ENCODE data around the gene PEAK3.

Gene PEAK3

DNA sequence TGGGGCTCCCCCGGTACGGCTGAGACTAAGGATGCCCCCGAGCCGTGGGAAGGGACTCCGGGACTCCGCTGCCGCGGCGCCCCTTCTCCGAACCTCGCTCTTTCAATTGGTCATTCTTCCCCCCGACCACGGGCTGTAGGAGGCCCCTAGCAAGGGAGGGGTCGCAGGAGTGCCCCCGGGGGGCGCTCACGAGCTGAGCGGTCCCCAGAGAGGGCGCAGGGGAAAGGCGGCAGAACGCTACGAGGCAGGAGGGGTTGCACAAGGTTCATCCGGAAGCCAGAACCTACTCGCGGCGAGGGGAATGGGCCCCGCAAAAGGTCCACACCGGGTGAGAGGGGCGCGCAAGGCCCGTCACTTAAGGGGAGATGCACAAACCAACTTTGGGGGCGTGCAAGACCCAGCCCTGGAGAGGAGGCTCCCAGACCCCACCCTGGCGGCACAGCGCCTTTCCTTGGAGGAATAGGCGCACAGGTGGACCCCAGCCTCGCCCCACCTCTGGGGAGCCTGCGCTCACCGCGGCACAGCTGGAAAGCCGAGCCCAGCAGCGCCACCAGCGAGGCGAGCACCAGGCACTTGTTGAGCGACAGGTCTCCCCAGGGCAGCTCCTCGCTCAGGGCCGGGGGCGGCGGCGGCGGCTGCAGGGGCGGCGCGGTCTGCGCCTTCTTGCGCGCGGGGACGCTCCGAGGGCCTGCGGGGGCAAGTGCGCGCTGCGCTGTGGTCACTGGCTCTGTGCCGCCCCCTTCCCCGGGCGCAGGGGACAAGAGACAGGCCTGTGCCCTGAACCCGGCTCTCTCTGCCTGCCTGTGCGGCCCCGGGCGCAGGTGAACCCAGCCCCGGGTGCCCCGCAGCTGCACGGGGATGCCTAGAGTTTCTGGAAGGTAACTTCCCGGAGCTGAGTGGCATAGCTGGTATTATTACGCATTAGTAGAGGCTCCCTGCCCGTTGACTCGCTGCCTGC, 28.6 kb downstream of the PEAK3 start:
- no peak for DNase-seq (ENCODE audit: low read depth)

GRCh38 chr19:2252797-2253105, 29.2 kb downstream of the PEAK3 start:
- no peak for DNase-seq (ENCODE audit: low read depth)
- H3K4me3 ChIP-seq (ENCODE audit: low read depth, low read length) = no peak overlapping the region

More for the DNA sequence above, 28.6 kb downstream of the PEAK3 start:
- H3K4me3 ChIP-seq (ENCODE audit: low read depth, low read length) = no peak overlapping the region

DNA sequence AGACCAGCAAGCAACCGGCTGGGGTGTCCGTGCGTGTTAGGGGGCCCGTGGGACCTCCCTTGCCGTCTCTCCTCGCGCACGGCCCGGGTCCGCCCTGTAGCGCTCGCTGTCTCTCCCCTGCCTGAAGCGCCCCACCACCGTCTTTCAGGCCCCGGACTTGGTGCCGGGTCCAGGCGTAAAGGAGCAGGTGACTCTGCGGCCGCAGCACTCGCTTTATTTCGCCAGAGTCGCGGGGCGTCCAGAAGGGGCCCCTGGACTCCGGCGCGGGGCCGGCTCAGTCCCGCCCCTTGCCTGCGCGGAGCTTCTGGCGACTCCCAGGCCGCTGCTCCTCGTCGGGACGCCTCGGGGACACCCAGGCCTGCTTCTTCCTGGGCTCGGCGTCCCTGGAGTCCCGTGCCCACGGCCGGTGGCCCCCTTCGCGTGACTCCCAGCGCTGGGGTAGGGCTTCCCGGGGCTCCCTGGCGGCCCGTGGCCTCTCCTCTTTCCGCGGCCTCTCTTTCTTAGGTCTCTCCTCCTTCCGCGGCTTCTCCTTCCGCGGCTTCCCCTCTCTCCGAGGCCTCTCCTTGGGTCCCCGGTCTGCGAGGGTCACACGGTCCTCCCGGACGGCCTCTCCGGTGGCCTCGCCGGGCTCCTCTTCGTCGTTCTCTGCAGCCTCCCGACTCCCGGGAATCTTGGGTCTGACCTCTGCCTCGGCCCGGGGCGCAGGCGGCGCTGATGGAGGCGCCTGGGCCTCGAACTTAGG, 29.7 kb downstream of the PEAK3 start:
- DNase-seq (ENCODE audit: low read depth) = no peak
- H3K4me3 ChIP-seq (ENCODE audit: low read depth, low read length) = no peak overlapping the region

GRCh38 chr19:2251106-2252054, 30.6 kb downstream of the PEAK3 start:
- no peak for DNase-seq (ENCODE audit: low read depth)
- H3K4me3 ChIP-seq (ENCODE audit: low read depth, low read length) = no peak overlapping the region

DNA sequence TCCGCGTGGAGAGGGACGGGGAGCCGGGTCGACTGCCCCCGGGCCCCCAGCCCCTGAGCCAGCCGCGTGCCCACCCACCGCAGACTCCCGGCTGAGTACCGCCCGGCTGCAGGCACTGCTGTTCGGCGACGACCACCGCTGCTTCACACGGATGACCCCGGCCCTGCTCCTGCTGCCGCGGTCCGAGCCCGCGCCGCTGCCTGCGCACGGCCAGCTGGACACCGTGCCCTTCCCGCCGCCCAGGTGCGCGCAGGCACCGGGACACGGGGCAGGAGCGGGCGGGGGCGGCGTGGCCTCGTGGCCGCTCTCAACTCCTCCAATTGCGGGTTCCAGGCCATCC, 31.2 kb downstream of the PEAK3 start:
- H3K4me3 ChIP-seq (ENCODE audit: low read depth, low read length) = no peak overlapping the region
- DNase-seq (ENCODE audit: low read depth) = no peak

DNA sequence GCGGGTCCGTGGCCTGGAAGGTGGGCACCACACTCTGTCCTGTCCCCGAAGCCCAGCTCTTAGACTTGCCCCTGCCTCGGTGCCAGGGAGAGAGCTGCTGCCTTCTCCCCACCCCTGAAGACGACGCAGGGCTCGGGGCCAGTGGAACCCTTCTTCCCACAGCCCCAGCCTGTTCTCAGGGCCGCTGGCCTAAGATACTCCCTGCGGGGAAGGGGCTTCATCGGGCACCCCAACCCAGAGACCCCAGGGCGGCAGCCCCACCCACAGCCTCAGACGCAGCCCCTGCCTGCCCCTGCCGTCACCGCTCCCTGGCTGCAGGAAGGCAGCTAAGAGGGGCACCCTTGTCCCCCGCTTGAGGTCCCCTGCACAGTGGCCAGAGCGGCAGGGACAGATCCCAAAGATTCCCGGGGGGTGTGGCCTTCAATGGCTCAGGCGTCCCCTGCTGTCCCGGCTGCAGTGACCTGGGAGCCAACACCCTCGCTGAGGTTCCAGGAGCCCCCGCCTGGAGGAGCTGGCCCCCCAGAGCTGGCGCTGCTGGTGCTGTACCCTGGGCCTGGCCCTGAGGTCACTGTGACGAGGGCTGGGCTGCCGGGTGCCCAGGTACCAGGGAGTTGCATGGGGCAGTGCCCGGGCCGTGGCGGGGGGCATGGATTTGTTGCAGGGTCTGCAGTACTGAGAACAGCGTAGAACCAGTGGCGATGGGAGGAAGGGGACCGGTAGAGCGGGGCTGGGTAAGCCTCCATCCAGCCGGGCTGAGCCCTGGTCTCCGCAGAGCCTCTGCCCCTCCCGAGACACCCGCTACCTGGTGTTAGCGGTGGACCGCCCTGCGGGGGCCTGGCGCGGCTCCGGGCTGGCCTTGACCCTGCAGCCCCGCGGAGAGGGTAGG, 31.9 kb downstream of the PEAK3 start:
- no peak for DNase-seq (ENCODE audit: low read depth)
- no peak overlapping the region for H3K4me3 ChIP-seq (ENCODE audit: low read depth, low read length)

GRCh38 chr19:2249010-2249866, 32.7 kb downstream of the PEAK3 start, which contains the start of gene AMH:
Gene AMH (plus strand): TSS chr19:2249323. CDS start chr19:2249333, 10 bp downstream.
- H3K4me3 ChIP-seq (ENCODE audit: low read depth, low read length) = no peak within 1 kb of the TSS
- DNase-seq (ENCODE audit: low read depth) = no peak

DNA sequence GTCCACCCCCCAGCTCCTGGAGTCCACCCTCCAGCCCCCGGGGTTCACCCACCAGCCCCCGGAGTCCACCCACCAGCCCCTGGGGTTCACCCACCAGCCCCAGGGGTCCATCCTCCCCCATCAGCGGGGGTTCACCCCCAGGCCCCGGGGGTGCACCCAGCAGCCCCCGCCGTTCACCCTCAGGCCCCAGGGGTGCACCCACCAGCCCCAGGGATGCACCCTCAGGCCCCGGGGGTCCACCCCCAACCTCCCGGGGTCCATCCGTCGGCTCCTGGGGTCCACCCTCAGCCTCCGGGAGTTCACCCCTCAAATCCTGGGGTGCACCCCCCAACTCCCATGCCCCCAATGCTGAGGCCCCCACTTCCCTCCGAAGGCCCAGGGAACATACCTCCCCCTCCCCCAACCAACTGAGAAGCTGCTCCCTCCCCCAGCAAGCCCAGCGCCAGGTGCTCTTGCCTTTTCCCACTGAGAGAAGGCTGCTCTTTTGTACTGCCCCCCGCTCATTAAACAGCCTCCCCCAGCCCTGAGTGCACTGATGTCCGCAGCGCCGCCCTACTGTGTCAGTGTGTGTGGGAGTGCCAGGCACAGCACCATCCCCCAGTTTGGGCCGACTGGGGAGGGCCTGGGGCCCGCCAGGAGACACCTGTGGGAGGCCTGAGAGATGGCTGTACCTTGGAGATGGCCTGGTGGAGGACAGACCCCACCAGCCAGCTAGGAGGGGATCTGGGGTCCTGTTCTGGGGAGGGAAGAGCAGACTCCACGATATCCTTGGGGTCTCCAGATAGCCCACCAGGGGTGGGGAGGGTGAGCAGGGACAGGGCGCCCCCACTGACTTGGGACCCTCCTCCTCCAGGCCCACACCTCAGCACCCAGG, 33.6 kb downstream of the PEAK3 start:
- H3K4me3 ChIP-seq (ENCODE audit: low read depth, low read length) = no peak overlapping the region
- DNase-seq (ENCODE audit: low read depth) = no peak

- DNase-seq (ENCODE audit: low read depth) = no peak
- H3K4me3 ChIP-seq (ENCODE audit: low read depth, low read length) = no peak overlapping the region
These were observed 34.4 kb downstream of the PEAK3 start for GRCh38 chr19:2247433-2248101.

DNA sequence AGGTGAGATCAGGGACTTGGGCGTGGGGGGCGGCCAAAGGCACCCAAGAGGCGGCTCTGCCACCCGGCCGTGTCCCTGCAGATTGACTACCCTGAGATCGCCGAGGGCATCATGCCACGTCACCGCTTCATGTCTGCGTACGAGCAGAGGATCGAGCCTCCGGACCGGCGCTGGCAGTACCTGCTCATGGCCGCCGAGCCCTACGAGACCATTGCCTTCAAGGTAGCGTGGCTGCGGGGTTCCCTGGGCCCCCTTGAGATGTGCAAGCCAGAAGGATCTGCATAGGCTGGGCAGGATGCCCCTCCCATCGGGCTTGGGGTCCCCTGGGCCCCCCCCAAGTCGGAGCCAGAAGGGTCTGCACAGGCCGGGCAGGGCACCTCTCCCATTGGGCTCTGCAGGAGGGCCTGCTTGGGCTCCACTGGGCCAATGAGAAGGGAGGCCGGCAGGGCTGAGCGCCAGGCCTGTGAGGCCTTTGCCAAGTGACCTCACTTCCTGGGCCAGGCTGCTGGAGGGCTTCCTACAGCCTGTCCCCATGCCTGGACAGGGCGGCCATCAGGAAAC, 35.1 kb downstream of the PEAK3 start:
- no peak for DNase-seq (ENCODE audit: low read depth)
- no peak overlapping the region for H3K4me3 ChIP-seq (ENCODE audit: low read depth, low read length)

DNA sequence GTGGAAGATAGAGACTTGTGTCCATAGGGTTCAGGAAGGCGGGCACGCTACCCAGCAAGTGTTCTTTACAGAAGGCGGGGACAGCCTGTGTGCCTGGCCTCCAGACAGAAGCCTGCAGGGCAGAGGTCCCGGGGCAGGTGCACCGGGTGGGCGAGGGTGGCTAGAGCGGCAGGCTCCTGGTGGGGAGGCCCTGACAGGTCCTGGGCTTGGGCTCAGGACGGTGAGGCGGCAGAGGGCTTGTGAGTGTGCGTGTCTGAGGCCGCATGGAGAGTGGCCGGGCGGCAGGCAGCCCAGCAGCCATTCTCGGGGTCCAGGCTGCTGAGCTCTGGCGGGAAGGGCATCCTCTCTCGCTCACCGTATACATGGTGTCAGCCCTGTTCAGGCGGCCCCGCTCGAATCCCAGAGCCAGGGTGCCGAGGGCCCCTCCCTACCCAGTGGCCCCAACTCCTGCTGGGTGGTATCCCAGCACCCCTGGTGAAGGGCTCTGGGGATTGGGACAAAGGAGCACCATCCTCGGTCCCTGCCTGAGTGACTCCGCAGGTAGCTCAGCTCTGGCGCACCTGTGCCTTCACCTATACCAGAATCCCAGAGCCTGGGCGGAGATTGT, 35.9 kb downstream of the PEAK3 start:
- no peak overlapping the region for H3K4me3 ChIP-seq (ENCODE audit: low read depth, low read length)
- no peak for DNase-seq (ENCODE audit: low read depth)

- H3K4me3 ChIP-seq (ENCODE audit: low read depth, low read length) = no peak overlapping the region
- DNase-seq (ENCODE audit: low read depth) = no peak
These were observed 36.7 kb downstream of the PEAK3 start for GRCh38 chr19:2245273-2245672.

GRCh38 chr19:2244486-2244885, 37.5 kb downstream of the PEAK3 start:
- no peak for DNase-seq (ENCODE audit: low read depth)
- no peak overlapping the region for H3K4me3 ChIP-seq (ENCODE audit: low read depth, low read length)

- H3K4me3 ChIP-seq (ENCODE audit: low read depth, low read length) = no peak overlapping the region
These were observed 37.9 kb downstream of the PEAK3 start for GRCh38 chr19:2244125-2244411.

GRCh38 chr19:2243274-2244124, 38.5 kb downstream of the PEAK3 start:
- H3K4me3 ChIP-seq (ENCODE audit: low read depth, low read length) = no peak overlapping the region
- DNase-seq (ENCODE audit: low read depth) = no peak

More at GRCh38 chr19:2244125-2244411, 37.9 kb downstream of the PEAK3 start:
- DNase-seq (ENCODE audit: low read depth) = no peak

Measured in skeletal muscle cell (primary cell).